Cardiac fibroblast (primary cell): ENCODE measurements around the gene ATF6.
A peak's percentile ranks its signal among the peaks of the same experiment; 100 is the strongest.
"Not testable (repeated sequence)": the region's sequence is repeated elsewhere in the genome, so short reads cannot be mapped to it uniquely, and the experiment has no call there.

Source experiments
- DNase-seq, 2 donors: peaks; one replicate each; pipeline versions ENCODE4 v3.0.0 to v3.0.0-alpha.2; 2010; ENCODE audit warnings: low read depth in 2 of 2
- H3K4me3 ChIP-seq, 2 donors: replicated peaks in 1 of 2; 1 replicate in 1 of 2; 2 replicates in 1 of 2; pipeline ENCODE4 v1.5.1; 2011; ENCODE audit warnings: low read depth in 2 of 2, low read length in 2 of 2, mild to moderate bottlenecking in 2 of 2, moderate library complexity in 1 of 2
- TF ChIP-seq, protein P1 (sequence below): IDR thresholded peaks from one replicate; pipeline ENCODE4 v1.5.1; 2011; ENCODE audit warnings: low read depth, mild to moderate bottlenecking, low read length, inconsistent platforms

The ATF6 gene

GRCh38 chr1:161792740-161793139, 26.6 kb downstream of the ATF6 start:
- H3K4me3 ChIP-seq, result no peak overlapping the region
- TF ChIP-seq, protein P1, sequence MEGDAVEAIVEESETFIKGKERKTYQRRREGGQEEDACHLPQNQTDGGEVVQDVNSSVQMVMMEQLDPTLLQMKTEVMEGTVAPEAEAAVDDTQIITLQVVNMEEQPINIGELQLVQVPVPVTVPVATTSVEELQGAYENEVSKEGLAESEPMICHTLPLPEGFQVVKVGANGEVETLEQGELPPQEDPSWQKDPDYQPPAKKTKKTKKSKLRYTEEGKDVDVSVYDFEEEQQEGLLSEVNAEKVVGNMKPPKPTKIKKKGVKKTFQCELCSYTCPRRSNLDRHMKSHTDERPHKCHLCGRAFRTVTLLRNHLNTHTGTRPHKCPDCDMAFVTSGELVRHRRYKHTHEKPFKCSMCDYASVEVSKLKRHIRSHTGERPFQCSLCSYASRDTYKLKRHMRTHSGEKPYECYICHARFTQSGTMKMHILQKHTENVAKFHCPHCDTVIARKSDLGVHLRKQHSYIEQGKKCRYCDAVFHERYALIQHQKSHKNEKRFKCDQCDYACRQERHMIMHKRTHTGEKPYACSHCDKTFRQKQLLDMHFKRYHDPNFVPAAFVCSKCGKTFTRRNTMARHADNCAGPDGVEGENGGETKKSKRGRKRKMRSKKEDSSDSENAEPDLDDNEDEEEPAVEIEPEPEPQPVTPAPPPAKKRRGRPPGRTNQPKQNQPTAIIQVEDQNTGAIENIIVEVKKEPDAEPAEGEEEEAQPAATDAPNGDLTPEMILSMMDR, result peak; percentile 43
- DNase-seq, result peak; percentile 78 to 91

DNA sequence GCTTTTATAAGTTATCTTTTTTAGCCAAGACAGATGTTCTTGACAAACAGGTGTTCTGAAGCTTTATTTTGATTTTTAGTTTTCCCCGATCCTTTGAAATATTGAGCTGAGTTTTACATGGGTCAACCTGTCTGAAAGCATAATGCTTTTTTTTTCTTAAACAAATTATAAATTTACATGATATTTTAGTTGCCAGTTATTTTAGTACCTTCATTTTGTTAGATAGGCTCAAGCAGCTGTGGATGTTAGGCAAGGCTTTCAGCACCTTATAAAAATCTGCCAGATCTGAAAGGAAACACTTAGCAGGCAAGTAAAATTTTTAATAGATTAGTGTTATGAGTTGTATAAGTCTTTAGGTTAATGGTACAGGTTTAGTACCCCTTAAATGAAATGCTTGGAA, 33.7 kb downstream of the ATF6 start:
- H3K4me3 ChIP-seq, result no peak overlapping the region
- TF ChIP-seq, protein P1, result no peak
- DNase-seq, result no peak

GRCh38 chr1:161801955-161802354, 35.8 kb downstream of the ATF6 start:
- H3K4me3 ChIP-seq, result no peak overlapping the region
- TF ChIP-seq, protein P1, result no peak
- DNase-seq, result no peak

- TF ChIP-seq, protein P1, result no peak
- H3K4me3 ChIP-seq, result no peak overlapping the region
- no peak for DNase-seq
Observed at GRCh38 chr1:161803181-161803580, 37.1 kb downstream of the ATF6 start.

GRCh38 chr1:161805399-161806197, 39.5 kb downstream of the ATF6 start:
- TF ChIP-seq, protein P1, result no peak
- DNase-seq, result peak in 1 of 2 donors; percentile 25
- H3K4me3 ChIP-seq, result no peak overlapping the region

DNA sequence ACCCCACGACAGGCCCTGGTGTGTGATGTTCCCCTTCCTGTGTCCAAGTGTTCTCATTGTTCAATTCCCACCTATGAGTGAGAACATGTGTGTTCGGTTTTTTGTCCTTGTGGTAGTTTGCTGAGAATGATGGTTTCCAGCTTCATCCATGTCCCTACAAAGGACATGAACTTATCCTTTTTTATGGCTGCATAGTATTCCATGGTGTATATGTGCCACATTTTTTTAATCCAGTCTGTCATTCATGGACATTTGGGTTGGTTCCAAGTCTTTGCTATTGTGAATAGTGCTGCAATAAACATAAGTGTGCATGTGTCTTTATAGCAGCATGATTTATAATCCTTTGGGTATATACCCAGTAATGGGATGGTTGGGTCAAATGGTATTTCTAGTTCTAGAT, 43.1 kb downstream of the ATF6 start:
- not testable (repeated sequence) for H3K4me3 ChIP-seq

DNA sequence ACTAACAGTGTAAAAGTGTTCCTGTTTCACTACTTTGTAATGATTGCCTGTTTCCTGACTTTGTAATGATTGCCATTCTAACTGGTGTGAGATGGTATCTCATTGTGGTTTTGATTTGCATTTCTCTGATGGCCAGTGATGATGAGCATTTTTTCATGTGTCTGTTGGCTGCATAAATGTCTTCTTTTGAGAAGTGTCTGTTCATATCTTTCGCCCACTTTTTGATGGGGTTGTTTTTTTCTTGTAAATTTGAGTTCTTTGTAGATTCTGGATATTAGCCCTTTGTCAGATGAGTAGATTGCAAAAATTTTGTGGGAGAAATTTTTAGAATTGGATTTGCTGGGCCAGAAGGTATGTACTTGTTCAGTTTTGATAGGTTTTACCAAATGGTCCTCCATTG, 43.5 kb downstream of the ATF6 start:
- H3K4me3 ChIP-seq, DNase-seq: not testable (repeated sequence)

More for the DNA sequence above, 43.1 kb downstream of the ATF6 start:
- not testable (repeated sequence) for DNase-seq

- TF ChIP-seq, protein P1, result no peak
- H3K4me3 ChIP-seq, result no peak overlapping the region
- no peak for DNase-seq
Observed at GRCh38 chr1:161810780-161811179, 44.7 kb downstream of the ATF6 start.
